Ascending aorta (tissue), 2 donors: Measurements from ENCODE around the gene RASL12. TPM values are rescaled to one million over a fixed set of nuclear protein-coding genes. Genes with fewer than 3 reads are reported as not detected.
"Not testable (repeated sequence)": the region's sequence is repeated elsewhere in the genome, so short reads cannot be mapped to it uniquely, and the experiment has no call there.

Experiments used
- DNase-seq, 2 donors: peaks; one replicate each; pipeline ENCODE4 v3.0.0-alpha.2; 2019; ENCODE audit warnings: low spot score in 2 of 2
- H3K27ac ChIP-seq, 2 donors: fragments of 200-600 bp; sonication (generic); one replicate each; pipeline ENCODE4 v1.5.1; 2016 to 2017; ENCODE audit warnings: mild to moderate bottlenecking in 1 of 2
- H3K27me3 ChIP-seq: fragments of 200-600 bp; sonication (generic); one replicate; pipeline ENCODE4 v1.5.1; 2017
- H3K36me3 ChIP-seq, 2 donors: fragments of 200-600 bp; sonication (generic); one replicate each; pipeline ENCODE4 v1.5.1; 2016
- H3K4me1 ChIP-seq, 2 donors: fragments of 200-600 bp; sonication (generic); one replicate each; pipeline ENCODE4 v1.5.1; 2016 to 2017; ENCODE audit warnings: mild to moderate bottlenecking in 1 of 2
- H3K4me3 ChIP-seq, 2 donors: fragments of 200-600 bp; sonication (generic); one replicate each; pipeline ENCODE4 v1.5.1; 2016 to 2017; ENCODE audit warnings: mild to moderate bottlenecking in 1 of 2
- H3K9me3 ChIP-seq, 2 donors: fragments of 200-600 bp; sonication (generic); one replicate each; pipeline ENCODE4 v1.5.1; 2016
- CTCF ChIP-seq, 3 experiments: fragments of 200-600 bp in 2 of 3; fragments of 450-650 bp in 1 of 3; sonication (generic) in 2 of 3; IDR thresholded peaks; one replicate each; pipeline ENCODE4 v1.5.1; 2016 to 2019; ENCODE audit warnings: antibody characterized with exemption in 3 of 3, mild to moderate bottlenecking in 1 of 3, moderate library complexity in 1 of 3
- intact Hi-C: fragments of 100-400 bp; cut with DNase I; formaldehyde crosslinking; loops from one replicate; pipeline ENCODE4 v1.15.1; 2023
- total RNA-seq: library from RNA; depleted of rRNA; stranded (reverse); fragments of >200 nt; gene quantifications from one replicate; pipeline ENCODE4 v1.1.0, GENCODE V29; 2016

Gene RASL12
- total RNA-seq, 1 donor from 2014 or later, result 187 TPM

- Histone ChIP-seq H3K9me3 (no peaks in the 10 kb centered on the region), H3K27me3 (no peaks in the 10 kb centered on the region), H3K4me3 (no peak overlapping the region), H3K36me3 (peaks cover 14 to 21% of the 10 kb centered on the region in 2 donors), H3K27ac (peak overlapping the region; percentile 96 to 98), H3K4me1 (peaks cover under 1 to 50% of the 10 kb centered on the region in 2 donors)
- intact Hi-C loops, result no loop called here
- TF ChIP-seq CTCF (IDR thresholded peaks at IDR 0.05), result no peak
- peak in 1 of 2 donors; percentile 78 for DNase-seq
Observed at GRCh38 chr15:65094294-65094995, 26.7 kb upstream of the RASL12 start.

- Histone ChIP-seq H3K27ac (peak overlapping the region; percentile 96 to 98), H3K4me1 (peaks cover 7 to 57% of the 10 kb centered on the region in 2 donors), H3K36me3 (peaks cover 7 to 15% of the 10 kb centered on the region in 2 donors)
- H3K9me3 ChIP-seq, intact Hi-C loops, DNase-seq, H3K27me3 ChIP-seq, H3K4me3 ChIP-seq: not testable (repeated sequence)
Observed at GRCh38 chr15:65093793-65094170, 26.0 kb upstream of the RASL12 start.

- H3K27ac ChIP-seq, result peak overlapping the region; percentile 96 to 98
- DNase-seq, result peak in 1 of 2 donors; percentile 67
- no peak overlapping the region for H3K4me3 ChIP-seq
- peaks cover 5 to 8% of the 10 kb centered on the region in 2 donors for H3K36me3 ChIP-seq
- H3K27me3 ChIP-seq, result no peaks in the 10 kb centered on the region
- no peaks in the 10 kb centered on the region for H3K9me3 ChIP-seq
- intact Hi-C loops, result no loop called here
- peaks cover 12 to 62% of the 10 kb centered on the region in 2 donors for H3K4me1 ChIP-seq
- TF ChIP-seq CTCF (IDR thresholded peaks at IDR 0.05), result no peak
Observed at GRCh38 chr15:65092911-65093792, 25.4 kb upstream of the RASL12 start.

GRCh38 chr15:65091946-65092770 lies 24.4 kb upstream of the RASL12 start:
- peak overlapping the region; percentile 96 to 98 for H3K27ac ChIP-seq
- DNase-seq, result peak in 1 of 2 donors; percentile 58
- peaks cover under 1% of the 10 kb centered on the region in 2 donors for H3K36me3 ChIP-seq
- H3K4me1 ChIP-seq, result peaks cover 19 to 68% of the 10 kb centered on the region in 2 donors
- intact Hi-C loops, result no loop called here
- no peak overlapping the region for H3K4me3 ChIP-seq
- TF ChIP-seq CTCF (IDR thresholded peaks at IDR 0.05), result no peak
- no peaks in the 10 kb centered on the region for H3K27me3 ChIP-seq
- no peaks in the 10 kb centered on the region for H3K9me3 ChIP-seq

GRCh38 chr15:65089206-65089824 lies 21.5 kb upstream of the RASL12 start:
- H3K27ac ChIP-seq, result peak overlapping the region; percentile 96 to 98
- intact Hi-C loops, result loop anchor here (2.0 kb wide), 1 partner anchor 23 kb away; the partner anchor contains the start of gene RASL12
- TF ChIP-seq CTCF (IDR thresholded peaks at IDR 0.05), result no peak
- H3K36me3 ChIP-seq, result no peaks in the 10 kb centered on the region
- no peaks in the 10 kb centered on the region for H3K27me3 ChIP-seq
- no peaks in the 10 kb centered on the region for H3K9me3 ChIP-seq
- no peak for DNase-seq
- H3K4me3 ChIP-seq, result no peak overlapping the region
- H3K4me1 ChIP-seq, result peaks cover 42 to 82% of the 10 kb centered on the region in 2 donors
